ENCODE measurements around the gene ZDHHC18.

ZDHHC18 gene

DNA sequence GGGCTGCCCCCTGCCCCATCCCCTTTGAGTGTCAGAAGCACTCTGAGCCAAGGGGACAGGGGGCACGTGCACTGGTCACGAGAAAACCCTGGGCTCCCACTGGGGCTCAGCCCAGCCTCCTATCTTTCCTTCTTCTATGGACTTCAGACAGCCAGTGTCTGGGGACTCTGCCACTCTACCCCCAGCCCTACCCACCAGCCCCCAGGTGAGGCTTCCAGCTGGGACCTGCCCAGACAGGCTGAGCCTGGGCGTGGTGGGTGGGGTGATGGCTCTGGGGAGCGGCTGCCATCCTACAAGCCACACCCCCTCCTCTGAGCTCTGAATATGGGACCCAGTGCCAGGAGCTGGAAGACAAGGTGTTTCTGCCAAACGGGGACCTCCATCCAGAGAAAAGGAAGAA, 28.4 kb downstream of the ZDHHC18 start:
- TF ChIP-seq, protein P1, sequence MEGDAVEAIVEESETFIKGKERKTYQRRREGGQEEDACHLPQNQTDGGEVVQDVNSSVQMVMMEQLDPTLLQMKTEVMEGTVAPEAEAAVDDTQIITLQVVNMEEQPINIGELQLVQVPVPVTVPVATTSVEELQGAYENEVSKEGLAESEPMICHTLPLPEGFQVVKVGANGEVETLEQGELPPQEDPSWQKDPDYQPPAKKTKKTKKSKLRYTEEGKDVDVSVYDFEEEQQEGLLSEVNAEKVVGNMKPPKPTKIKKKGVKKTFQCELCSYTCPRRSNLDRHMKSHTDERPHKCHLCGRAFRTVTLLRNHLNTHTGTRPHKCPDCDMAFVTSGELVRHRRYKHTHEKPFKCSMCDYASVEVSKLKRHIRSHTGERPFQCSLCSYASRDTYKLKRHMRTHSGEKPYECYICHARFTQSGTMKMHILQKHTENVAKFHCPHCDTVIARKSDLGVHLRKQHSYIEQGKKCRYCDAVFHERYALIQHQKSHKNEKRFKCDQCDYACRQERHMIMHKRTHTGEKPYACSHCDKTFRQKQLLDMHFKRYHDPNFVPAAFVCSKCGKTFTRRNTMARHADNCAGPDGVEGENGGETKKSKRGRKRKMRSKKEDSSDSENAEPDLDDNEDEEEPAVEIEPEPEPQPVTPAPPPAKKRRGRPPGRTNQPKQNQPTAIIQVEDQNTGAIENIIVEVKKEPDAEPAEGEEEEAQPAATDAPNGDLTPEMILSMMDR (IDR thresholded peaks at IDR 0.05; ENCODE audit: low read depth, low read length) = no peak
- Histone ChIP-seq H3K9me3 (ENCODE audit: severe bottlenecking) (no peaks in the 10 kb centered on the region), H3K36me3 (peaks cover 48% of the 10 kb centered on the region), H3K27me3 (ENCODE audit: insufficient read depth, low read depth, severe bottlenecking) (no peaks in the 10 kb centered on the region), H3K4me3 (ENCODE audit: low read depth, low read length) (no peak overlapping the region), H3K27ac (no peak overlapping the region)
- DNase-seq = no peak

DNA sequence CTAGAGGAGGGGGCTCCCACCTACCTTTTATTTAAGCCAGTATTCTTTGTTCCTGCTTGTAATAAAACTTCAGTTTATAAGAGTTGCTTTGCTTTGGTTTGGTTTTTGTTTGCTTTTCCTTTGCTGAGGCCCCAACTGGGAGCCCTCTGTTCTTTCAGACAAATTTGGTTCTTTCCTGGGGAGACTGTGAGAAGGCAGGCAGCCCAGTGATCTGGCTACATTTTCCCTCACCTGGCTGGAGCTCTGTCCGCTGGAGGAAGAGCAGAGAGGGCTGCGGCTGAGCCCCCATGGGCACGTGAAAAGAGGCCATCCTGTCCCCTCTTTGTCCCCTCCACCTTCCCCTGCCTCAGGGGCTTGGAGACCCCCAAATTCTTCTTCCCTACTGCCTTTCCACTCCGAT, 29.1 kb downstream of the ZDHHC18 start:
- Histone ChIP-seq H3K27ac (peak overlapping the region; percentile 11), H3K4me3 (ENCODE audit: low read depth, low read length) (no peak overlapping the region), H3K9me3 (ENCODE audit: severe bottlenecking) (no peaks in the 10 kb centered on the region), H3K36me3 (peaks cover 41% of the 10 kb centered on the region), H3K27me3 (ENCODE audit: insufficient read depth, low read depth, severe bottlenecking) (no peaks in the 10 kb centered on the region)
- TF ChIP-seq, protein P1 (IDR thresholded peaks at IDR 0.05; ENCODE audit: low read depth, low read length) = no peak
- DNase-seq = no peak

DNA sequence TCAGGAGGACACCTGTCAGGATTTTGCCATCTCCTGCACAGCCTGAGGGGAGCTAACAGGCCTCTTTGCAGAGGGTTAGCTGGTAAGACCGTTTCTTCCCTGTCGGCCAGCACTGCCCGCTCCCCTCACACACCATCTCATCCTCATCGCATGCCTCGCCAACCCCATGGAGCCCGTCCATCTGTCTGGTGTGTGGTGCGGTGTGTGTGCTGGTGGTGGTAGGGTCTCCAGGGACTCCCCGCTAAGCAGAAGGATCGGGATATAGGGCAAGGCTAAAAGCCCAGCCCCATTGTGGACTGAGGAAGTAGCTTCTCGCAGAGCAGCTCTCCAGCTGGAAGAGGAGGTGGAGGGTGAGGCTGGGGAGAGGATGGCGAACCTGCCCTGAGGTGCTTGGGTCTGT, 29.7 kb downstream of the ZDHHC18 start:
- Histone ChIP-seq H3K9me3 (ENCODE audit: severe bottlenecking) (no peaks in the 10 kb centered on the region), H3K36me3 (peaks cover 36% of the 10 kb centered on the region), H3K27ac (peak overlapping the region; percentile 74), H3K4me3 (ENCODE audit: low read depth, low read length) (no peak overlapping the region), H3K27me3 (ENCODE audit: insufficient read depth, low read depth, severe bottlenecking) (no peaks in the 10 kb centered on the region)
- DNase-seq = no peak
- TF ChIP-seq, protein P1 (IDR thresholded peaks at IDR 0.05; ENCODE audit: low read depth, low read length) = no peak

DNA sequence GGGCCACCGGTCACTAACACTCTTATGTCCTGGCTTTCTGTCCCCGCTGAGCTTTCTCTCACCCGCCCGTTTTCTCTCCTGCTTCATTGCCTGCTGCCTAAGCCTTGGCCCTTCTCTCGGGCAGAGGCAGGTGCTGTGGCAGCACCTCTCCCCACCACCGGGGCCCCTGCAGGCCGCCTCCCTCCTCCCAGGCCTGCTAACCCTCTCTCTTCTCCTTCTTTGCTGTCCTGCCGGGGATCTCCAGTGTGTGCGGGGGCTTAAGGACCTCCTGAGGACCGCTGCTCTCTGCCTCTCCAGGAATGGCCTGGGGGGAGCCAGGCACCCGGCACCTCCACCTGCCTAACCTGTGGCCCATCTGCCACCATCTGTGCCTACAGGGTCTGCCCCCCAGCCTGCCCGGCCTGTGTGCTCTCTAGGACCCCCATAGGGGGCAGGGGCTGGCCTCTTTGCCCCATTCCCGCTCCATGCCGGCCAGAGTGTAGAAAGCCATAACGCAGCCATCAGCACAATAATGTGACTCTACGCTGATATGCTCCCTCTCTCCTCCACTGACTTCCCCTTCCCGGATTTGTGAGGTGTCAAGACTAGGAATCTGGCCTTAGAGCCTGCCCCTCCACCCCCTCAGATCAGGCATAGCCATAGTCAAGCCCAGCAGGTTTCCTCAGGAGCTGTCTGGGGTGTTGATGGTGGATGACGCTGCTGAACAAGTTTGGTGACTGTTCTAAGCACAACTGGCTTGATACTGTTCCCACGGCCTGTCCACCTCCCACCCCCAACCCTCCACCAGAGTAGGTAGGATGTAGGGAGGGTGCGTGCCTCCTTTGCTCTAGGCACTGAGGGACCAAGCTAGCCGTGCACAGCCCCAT, 30.3 kb downstream of the ZDHHC18 start:
- Histone ChIP-seq H3K27me3 (ENCODE audit: insufficient read depth, low read depth, severe bottlenecking) (no peaks in the 10 kb centered on the region), H3K9me3 (ENCODE audit: severe bottlenecking) (no peaks in the 10 kb centered on the region), H3K4me3 (ENCODE audit: low read depth, low read length) (no peak overlapping the region), H3K27ac (peak overlapping the region; percentile 74), H3K36me3 (peaks cover 29% of the 10 kb centered on the region)
- TF ChIP-seq, protein P1 (IDR thresholded peaks at IDR 0.05; ENCODE audit: low read depth, low read length) = no peak
- DNase-seq = peak; percentile 31

DNA sequence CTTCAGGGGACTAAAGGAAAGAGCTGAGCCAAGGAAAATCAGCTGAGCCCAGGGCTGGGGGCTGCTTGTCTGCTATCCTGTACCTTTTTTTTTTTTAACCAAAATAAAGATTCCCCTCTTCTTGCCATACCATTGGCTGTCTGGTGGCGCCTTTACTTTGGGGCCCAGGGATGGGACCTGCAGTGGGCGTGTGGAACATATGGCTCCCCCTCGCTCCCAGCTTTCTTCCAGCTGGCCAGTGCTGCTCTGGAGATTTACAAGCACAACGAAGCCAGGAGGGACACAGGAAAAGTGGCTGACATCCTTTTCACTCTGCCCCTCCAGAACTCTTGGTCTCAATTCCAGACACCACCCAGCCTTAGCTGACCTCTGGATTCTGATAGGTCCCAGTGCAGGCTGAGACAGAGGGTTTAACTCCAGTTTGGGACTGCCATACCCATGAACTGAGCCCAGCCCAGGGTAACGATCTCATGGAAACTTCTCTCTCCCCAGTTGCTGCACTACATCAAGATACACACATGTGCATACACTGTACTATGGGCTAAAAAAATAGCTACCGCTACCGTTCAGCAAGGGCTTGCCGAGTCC, 31.1 kb downstream of the ZDHHC18 start:
- peak overlapping the region; percentile 74 for H3K27ac ChIP-seq
- TF ChIP-seq, protein P1 (IDR thresholded peaks at IDR 0.05; ENCODE audit: low read depth, low read length) = no peak
- peaks cover 22% of the 10 kb centered on the region for H3K36me3 ChIP-seq
- peak; percentile 60 for DNase-seq
- no peak overlapping the region; the same call in 1 of the 2 replicates for H3K4me3 ChIP-seq (ENCODE audit: low read depth, low read length)
- H3K9me3 ChIP-seq (ENCODE audit: severe bottlenecking) = no peaks in the 10 kb centered on the region
- no peaks in the 10 kb centered on the region for H3K27me3 ChIP-seq (ENCODE audit: insufficient read depth, low read depth, severe bottlenecking)
